Fibroblast of gingiva (primary cell): ENCODE results near the gene GDPD4.

ENCODE experiments used
- DNase-seq: peaks from one replicate; pipeline ENCODE4 v3.0.0-alpha.2; 2011; ENCODE audit warnings: low read depth

The GDPD4 gene

DNA sequence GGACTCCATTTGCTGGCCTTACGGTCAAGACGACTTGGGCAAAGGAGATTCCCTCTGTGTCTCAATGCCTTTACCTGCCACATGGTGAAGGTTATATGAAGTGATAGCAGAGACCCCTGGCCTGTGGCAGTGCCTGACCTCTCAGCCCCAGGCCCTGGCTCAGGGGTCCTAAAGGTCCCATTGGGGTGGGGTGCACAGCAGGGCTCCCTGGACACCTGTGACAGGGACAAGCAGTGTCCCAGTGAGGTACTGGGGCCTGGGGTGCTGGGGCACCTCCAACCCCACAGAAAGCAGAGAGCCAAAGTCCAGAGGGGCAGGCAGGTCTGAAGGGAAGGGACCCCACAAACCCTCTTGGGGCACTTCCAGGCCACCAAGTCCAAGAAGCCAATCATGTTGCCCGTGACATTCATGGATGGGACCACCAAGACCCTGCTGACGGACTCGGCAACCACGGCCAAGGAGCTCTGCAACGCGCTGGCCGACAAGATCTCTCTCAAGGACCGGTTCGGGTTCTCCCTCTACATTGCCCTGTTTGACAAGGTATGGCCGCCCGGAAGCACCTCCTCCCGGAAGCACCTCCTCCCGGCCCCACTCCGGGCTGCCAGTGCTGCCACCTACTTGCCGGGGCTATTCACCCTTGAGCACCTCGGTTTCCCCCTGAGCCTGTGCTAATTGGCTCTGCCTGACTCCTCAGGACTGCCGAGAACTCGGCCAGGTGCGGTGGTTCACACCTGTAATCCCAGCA lies 111.0 kb downstream of the GDPD4 start:
- DNase-seq = no peak

DNA sequence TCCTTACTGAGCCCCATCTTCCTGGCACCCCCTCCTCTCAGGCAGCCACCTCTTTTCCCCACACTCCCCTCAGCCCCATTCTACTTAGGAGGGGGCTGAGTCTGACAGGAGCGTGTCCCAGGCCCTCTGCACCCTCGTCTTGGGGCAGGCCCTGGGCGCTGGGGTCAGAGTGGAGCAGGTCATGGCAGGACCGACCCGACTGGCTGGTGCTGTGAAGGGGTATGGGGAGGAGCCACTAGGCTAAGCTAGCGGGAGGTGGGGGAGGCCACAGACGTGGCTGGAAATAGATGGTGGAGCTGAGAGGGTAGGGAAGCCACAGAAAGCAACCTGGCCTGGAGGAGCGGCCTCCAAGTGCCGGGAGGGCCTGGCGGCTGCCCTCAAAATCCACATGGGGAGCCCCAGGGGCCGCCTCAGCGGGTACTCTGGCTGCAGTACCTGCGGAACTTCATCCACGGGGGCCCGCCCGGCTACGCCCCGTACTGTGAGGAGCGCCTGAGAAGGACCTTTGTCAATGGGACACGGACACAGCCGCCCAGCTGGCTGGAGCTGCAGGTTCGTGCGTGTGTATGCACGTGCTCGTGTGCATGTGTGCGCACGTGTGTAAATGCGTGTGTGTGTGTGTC lies 111.8 kb downstream of the GDPD4 start:
- no peak for DNase-seq

DNA sequence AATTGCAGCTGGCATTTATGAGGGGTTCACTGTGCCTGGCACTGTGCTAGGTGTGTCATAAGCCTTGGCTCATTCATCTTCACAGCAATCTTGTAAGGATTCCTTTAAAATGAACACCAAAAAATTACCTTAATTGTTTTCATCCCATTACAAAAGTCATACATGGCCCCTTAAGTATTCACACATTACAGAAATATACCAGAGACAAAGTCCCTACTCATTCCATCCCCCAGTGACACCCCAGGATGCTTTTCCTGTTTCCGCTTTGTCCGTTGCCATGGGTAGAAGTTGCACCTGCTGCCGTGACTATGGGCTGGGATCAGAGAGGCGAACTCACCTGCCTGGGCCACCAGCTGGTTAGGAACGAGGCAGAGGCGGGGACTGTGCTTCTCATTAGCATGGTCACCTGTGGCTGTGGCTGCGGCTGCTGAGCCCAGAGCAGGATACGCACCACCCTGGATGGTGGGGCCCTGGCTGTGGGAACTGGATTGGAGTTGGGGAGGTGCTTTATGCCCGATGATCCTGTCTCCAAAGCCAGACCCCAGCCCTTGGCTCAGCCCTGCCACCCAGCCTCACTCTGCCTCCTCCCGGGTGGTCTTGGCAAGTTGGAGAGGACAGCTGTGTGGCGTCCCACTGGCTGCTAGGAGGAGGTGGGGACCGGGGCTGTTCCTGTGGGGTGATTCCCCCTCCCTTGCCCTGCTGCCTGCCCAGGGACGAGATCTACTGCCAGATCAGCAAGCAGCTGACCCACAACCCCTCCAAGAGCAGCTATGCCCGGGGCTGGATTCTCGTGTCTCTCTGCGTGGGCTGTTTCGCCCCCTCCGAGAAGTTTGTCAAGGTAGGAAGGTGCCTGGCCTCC lies 112.6 kb downstream of the GDPD4 start:
- no peak for DNase-seq

DNA sequence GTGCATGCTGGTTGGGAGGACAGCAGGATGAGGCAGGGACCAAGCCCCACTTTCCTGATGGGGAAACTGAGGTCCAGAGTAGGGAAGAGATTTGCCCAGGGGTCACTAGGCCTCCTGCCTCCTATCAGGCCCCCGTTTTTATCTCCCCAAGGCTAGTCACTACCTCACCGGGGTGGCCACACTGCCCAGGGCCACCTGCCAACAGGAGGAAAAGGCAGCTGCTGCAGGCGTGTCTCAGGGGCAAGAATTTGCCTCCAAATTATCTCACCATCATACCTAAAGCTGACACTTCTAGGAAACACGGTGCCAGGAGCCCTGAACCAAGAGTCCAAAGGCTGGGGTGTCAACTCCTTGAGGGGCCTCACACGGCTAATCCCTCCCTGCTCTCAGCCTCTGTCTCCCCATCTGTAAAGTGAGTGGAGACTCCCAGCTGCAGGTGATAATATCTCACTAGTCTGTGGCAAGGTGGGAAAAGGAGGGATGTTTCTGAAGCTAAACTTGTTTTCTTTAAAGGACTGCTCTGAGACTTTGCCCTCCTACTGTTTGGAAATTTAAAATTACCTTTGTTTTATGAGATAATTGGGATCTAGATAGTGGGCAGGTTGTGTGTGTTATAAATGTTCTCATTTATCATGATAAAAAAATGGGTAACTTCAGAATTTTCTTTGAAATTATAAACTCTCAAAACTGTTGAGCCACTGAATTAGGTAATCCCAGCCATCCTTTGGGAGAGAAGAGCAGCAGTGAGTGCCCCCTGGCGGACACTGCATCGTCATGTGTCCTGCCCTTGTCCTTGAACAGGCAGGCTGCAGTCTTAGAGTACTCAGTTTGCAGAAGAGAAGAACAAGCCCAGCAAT lies 113.5 kb downstream of the GDPD4 start:
- peak; percentile 63 for DNase-seq

DNA sequence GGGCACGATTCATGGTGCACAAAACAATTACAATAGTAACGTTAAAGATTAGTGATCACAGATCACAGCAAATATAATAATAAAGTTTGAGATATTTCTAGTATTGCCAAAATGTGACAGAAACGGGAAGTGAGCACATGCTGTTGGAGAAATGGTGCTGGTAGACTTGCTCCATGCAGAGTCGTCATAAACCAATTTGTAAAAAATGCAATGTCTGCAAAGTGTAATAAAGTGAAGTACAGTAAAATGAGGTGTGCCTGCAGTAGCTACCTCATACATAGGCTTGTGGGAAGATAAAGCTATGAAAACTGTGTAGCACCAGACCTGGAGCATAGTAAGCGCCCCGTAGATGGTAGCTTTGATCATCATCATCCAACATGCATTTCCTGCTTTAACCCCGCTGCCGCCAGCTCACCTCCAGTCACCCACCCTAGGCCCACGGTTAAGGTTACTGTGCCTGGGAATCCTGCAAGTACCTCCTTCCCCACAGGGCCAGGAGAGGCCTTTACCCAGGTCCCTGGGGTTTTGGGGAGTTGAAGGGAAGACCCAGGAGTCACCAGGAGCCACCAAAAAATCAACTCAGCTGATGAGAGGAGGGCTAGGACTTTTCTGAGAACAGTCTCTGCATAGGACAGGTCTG lies 114.3 kb downstream of the GDPD4 start:
- DNase-seq = no peak

DNA sequence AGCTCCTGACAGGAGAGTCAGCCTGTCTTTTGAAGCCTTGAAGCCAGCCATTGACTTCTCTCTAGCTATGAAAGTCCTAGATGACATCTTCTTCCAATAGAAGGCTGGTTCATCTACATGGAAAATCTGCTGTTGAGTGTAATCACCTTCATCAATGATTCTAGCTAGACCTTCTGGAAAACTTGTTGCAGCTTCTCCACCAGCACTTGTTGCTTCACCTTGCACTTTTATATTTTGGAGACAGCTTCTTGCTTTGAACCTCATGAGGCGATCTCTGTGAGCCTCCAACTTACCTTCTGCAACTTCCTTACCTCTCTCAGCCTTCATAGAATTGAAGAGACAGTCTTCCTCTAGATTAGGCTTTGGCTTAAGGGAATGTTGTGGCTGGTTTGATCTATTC lies 115.2 kb downstream of the GDPD4 start:
- no peak for DNase-seq

DNA sequence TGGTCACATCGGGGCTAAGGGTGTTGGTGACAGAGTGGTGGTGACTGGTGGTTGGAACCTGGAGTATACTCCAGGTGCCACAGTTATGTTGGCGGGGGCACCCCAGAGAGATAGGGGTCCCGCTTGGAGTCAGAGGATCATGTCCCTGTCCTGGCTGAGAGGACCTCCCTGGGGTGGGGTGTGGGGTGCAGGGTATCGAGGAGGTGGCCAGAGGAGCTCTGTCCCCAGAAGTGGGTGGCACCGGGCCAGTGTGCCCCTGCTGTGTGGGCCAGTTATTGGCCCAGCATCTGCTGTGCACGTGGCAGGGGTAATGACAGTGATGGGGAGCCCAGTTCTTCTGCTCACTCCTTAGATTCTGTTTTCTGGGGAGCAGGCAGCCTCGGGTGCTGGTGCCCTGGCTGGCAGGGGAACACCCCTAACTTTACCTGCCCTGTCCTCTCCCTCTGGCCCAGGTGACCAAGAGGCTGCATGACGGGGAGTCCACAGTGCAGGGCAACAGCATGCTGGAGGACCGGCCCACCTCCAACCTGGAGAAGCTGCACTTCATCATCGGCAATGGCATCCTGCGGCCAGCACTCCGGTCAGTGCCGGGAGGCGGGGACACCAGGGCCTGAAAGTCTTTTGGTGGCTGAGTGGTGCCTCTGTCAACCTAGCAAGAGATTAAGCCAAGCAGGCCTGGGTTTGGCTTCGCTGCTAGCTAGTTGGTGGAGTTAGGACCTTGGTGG lies 117.2 kb downstream of the GDPD4 start:
- no peak for DNase-seq

DNA sequence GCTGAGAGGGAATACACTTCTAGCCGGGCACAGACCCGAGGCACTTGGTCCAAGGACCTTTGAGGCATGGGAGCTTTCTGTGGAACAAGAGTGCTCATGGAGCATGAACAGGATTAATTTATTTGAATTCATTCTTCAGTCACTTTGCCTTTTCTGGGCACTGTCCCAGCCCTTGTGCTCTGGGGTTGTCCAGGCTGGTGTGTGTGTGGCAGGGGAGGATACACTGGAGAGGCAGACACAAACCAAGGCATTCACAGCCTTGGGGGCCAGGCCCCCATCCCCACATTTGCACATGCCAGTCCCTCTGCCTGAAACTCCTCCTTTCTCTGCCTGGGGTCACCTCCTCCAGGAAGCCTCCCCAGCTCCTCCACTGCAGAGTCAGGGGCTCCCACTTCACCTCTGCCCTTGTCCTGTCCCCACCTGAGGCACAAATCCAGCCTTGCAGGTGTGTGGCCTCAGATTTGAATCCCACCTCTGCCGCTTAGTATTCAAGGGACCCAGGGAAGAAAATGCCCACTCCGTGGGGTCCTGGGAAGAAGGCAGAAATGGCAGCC lies 118.0 kb downstream of the GDPD4 start:
- no peak for DNase-seq

DNA sequence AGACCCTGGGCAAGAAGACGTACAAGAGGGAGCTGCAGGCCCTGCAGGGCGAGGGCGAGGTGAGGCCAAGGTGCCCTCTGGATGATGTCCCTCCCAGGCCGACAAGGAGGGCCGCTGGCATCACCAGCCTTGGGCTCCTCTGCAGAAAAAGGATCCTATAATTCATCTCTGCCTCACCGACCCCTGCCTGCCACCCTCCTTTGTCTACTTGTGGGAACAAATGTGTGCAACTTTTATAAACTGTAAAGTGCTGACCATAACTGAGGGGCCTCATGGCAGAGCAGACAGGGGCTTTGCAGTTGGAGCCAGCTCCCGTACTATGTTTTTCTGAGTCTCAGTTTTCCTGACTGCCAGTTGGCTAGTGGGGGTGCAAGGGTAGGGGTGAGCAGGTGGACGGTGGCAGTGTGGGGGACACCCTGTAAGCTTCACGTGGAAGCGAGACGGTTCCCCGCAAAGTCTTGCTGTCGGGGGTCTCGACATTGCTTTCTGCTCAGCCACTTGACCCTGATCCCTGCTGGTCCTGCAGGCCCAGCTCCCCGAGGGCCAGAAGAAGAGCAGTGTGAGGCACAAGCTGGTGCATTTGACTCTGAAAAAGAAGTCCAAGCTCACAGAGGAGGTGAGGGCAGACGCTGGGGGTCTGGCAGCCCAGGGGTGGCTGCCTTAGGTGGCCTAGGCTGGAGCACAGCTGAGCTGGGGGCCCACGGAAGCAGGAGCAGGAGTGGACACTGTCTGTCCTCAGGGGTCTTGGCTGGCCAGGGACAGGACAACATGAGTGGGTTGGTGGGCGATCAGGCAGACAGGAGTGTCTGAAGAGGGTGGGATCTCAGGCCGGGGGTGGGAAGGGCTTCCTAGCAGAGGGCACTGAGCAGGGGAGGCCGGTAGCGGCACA lies 118.7 kb downstream of the GDPD4 start:
- DNase-seq = no peak

DNA sequence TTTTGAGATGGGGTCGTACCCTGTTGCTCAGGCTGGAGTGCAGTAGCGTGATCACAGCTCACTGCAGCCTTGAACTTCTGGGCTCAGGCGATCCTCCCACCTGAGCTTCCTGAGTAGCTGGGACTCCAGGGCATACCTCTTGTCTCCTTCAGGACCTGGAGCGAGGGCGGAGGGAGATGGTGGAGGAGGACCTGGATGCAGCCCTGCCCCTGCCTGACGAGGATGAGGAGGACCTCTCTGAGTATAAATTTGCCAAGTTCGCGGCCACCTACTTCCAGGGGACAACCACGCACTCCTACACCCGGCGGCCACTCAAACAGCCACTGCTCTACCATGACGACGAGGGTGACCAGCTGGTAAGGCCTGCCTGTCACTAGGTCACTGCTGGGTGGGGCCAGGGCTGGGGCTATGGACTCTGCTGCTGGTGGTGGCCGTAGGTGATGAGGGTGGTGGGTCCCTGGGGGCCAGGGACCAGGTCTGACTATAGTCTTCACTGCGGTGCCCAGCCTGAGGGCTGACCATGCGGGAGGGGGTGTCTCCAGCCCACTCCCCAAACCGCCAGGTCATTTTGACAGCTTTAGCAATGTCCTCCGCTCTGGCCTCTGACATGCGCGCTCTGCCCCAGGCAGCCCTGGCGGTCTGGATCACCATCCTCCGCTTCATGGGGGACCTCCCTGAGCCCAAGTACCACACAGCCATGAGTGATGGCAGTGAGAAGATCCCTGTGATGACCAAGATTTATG lies 119.5 kb downstream of the GDPD4 start:
- no peak for DNase-seq

DNA sequence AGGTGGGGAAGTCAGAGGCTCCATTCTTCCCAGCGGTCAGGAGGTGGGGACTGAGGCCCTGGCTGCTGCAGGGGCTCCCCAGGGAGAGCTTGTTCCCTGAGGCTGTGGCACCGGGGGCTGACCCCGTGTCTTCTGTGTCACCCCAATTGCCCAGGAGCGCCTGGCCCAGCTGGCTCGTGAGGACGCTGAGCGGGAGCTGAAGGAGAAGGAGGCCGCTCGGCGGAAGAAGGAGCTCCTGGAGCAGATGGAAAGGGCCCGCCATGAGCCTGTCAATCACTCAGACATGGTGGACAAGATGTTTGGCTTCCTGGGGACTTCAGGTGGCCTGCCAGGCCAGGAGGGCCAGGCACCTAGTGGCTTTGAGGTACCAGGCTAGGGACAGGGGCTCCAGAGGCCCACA lies 120.3 kb downstream of the GDPD4 start:
- DNase-seq = no peak

DNA sequence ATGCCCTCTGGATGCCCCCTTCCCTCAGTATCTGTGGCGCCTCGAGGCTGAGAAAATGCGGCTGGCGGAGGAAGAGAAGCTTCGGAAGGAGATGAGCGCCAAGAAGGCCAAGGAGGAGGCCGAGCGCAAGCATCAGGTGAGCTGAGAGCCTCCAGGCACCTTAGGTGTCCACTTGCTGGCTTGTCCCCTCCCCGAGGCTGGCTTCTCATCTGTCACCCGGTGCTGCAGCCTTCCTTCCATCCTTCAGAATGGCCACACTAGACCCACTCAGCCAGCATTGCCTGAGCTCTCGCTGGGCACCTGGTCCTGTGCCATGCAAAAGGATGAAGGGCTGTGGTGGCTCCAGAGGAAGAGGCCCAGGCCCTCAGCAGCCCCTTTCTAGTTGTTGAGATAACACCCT lies 121.1 kb downstream of the GDPD4 start:
- DNase-seq = no peak

DNA sequence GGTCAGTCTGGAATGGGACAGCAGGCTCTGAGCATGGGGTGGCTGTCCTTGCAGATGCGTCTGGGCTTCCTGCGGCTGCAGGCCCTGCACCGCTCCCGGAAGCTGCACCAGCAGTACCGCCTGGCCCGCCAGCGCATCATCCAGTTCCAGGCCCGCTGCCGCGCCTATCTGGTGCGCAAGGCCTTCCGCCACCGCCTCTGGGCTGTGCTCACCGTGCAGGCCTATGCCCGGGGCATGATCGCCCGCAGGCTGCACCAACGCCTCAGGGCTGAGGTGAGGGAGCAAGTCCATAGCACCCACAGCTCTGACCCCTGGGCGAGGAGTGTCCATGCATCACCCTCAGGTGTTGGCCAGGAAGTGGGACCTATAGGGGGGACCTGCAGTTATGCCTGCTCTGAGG lies 121.8 kb downstream of the GDPD4 start:
- DNase-seq = no peak

DNA sequence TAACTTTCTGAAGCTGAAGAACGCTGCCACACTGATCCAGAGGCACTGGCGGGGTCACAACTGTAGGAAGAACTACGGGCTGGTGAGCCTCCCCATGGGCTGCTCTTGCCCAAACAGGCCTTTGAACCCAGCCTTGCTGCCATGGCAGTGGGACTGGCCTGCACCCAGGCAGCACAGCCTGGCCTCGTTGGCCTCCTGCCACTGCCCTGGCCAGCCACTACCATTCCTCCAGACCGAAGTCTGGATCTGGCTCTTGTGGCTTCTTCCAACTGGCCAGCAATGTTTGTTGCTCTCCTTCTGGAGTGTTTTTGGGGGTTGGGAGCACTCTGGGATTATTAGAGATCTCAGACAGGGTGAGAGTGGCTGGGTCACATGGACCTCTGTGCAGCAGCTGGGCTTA lies 122.4 kb downstream of the GDPD4 start:
- DNase-seq = no peak

DNA sequence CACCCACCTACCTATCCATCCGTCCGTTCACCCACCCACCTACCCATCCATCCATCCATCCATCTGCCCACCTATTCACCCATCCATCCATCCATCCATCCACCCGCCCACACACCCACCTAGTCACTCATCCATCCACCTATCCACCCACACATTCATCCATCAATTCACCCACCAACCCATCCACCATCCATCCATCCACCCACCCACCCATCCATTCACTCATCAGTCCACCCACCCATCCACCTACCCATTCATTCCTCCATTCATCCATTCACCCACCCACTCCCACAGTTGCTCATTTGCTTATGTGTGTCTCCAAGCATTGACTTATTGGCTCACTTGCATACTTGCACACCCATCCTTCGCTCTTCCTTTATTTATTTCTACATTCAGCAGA lies 123.3 kb downstream of the GDPD4 start:
- no peak for DNase-seq

DNA sequence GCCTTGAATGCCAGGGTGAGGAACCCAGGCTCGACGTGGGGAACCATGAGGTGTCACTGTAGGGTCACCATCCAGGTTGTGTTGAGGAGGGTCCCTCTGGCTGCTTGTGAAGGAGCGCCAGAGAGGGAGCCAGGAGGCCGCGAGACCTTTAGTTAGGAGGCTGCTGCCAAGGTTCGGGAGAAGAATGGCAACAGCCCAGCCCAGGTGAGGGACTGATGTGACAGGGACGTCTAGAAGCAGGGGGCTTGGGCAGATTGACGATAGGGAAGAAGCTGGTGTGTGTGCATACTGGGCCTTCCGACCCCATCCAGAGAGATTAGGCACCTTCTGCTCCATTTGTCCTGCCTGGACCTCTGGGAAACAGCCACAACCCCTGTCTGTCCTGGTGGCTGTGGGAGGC lies 124.5 kb downstream of the GDPD4 start:
- no peak for DNase-seq

DNA sequence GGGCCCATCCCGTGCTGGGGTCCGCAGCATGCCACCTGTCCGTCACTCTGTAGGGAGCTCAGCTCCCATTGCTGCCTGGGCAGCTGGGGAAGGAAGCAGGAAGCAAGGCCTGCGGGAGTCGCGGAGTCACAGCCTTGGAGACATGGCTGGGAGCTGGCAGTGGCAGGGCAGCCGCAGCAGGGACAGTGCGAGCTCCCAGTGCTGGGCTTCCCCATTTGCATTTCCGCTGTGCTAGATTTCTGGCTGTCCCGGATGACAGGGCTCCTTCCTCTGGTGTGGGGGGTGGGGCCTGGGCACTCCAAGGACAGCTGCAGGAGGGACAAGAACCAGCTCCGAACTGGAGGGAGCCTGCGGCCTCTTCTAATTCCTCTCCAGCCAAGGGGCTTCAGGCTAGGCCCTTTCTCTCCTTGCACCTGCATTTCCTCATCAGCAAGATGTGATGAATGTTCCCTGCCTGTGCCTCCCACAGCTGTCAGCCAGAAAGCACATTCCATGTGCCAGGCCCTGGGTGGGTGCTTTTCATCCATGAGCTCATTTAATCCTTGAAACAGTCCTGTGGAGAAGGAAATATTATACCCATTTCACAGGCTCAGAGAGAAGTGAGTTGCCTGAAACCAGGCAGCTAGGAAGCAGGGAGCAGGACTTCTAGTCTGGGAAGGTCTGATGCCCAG lies 125.5 kb downstream of the GDPD4 start:
- no peak for DNase-seq
